GM12801 (cell line): ENCODE data around the gene ELAC1.

Experiments
- CTCF ChIP-seq: IDR thresholded peaks from one replicate; pipeline ENCODE4 v1.5.1; 2011; ENCODE audit warnings: control low read depth; ENCODE audit not compliant: insufficient read length; ENCODE audit errors: extremely low read depth

The ELAC1 gene

GRCh38 chr18:50935493-50936191 lies 32.2 kb upstream of the ELAC1 start:
- no peak for TF ChIP-seq CTCF

GRCh38 chr18:50937183-50937582 lies 30.7 kb upstream of the ELAC1 start:
- no peak for TF ChIP-seq CTCF

- no peak for TF ChIP-seq CTCF
These were observed 28.9 kb upstream of the ELAC1 start for GRCh38 chr18:50938912-50939311.

GRCh38 chr18:50944245-50944932 lies 23.5 kb upstream of the ELAC1 start:
- TF ChIP-seq CTCF, result no peak

GRCh38 chr18:50947899-50948298 lies 19.9 kb upstream of the ELAC1 start:
- no peak for TF ChIP-seq CTCF

GRCh38 chr18:50949185-50949584 lies 18.7 kb upstream of the ELAC1 start:
- no peak for TF ChIP-seq CTCF

GRCh38 chr18:50950626-50951025 lies 17.2 kb upstream of the ELAC1 start:
- TF ChIP-seq CTCF, result no peak
